Endothelial cell of umbilical vein (primary cell): ENCODE results near the gene MAK.

Experiments
- EZH2 ChIP-seq: IDR thresholded peaks from 2 replicates; pipeline ENCODE4 v1.6.1; 2012; ENCODE audit warnings: borderline replicate concordance, low read depth, mild to moderate bottlenecking, moderate library complexity, low read length, inconsistent platforms; ENCODE audit not compliant: severe bottlenecking
- FOS ChIP-seq: IDR thresholded peaks from 2 replicates; pipeline ENCODE4 v1.6.1; 2011; ENCODE audit warnings: mild to moderate bottlenecking, low read length, moderate library complexity, borderline replicate concordance; ENCODE audit not compliant: insufficient read depth
- GATA2 ChIP-seq: IDR thresholded peaks from 2 replicates; pipeline ENCODE4 v1.7.0; 2011; ENCODE audit warnings: low read depth, mild to moderate bottlenecking, moderate library complexity, mixed read lengths, low read length; ENCODE audit not compliant: insufficient read length, insufficient read depth
- JUN ChIP-seq: IDR thresholded peaks from 2 replicates; pipeline ENCODE4 v1.6.1; 2011; ENCODE audit warnings: borderline replicate concordance, low read depth; ENCODE audit not compliant: insufficient read length, insufficient read depth
- MAX ChIP-seq: IDR thresholded peaks from 2 replicates; pipeline ENCODE4 v1.6.1; 2011; ENCODE audit not compliant: insufficient read depth, insufficient read length
- MYC ChIP-seq: IDR thresholded peaks from one replicate; pipeline ENCODE4 v1.6.1; 2011; ENCODE audit warnings: mild to moderate bottlenecking, low read depth, low read length
- POLR2A ChIP-seq: IDR thresholded peaks from 2 replicates; pipeline ENCODE4 v1.6.1; 2012; ENCODE audit warnings: low read depth, mild to moderate bottlenecking, control low read depth, low read length
- POLR2AphosphoS5 ChIP-seq: IDR thresholded peaks from 2 replicates; pipeline ENCODE4 v1.6.1; 2012; ENCODE audit warnings: low read depth, mild to moderate bottlenecking, control low read depth, low read length, moderate library complexity; ENCODE audit not compliant: insufficient read depth
- TF ChIP-seq, protein P1 (sequence below), 2 donors: IDR thresholded peaks; 1 replicate in 1 of 2; 2 replicates in 1 of 2; pipeline ENCODE4 v1.5.1; 2011; ENCODE audit warnings: low read length in 2 of 2, mild to moderate bottlenecking in 2 of 2, moderate library complexity in 2 of 2, control low read depth in 1 of 2, inconsistent platforms in 1 of 2, low read depth in 1 of 2; ENCODE audit not compliant: insufficient read depth in 1 of 2; ENCODE audit errors: extremely low read depth in 1 of 2

DNA sequence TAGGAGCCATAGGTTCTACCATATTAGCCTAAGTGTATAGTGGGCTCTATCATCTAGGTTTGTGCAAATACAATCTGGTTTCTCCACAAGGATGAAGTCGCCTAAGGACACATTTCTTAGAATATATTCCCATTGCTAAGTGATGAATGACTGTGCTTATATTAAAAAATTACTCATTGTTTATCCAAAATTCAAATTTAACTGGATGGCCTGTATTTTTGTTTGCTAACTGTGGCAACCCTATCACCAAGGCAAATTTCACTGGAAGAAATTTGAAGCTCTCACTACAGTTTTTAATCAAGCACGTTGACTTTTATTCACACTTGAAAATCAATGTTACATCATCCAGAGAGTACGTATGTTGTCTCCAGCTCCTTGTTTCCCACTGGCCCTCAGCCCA lies 29.6 kb upstream of the MAK start:
- TF ChIP-seq, protein P1, sequence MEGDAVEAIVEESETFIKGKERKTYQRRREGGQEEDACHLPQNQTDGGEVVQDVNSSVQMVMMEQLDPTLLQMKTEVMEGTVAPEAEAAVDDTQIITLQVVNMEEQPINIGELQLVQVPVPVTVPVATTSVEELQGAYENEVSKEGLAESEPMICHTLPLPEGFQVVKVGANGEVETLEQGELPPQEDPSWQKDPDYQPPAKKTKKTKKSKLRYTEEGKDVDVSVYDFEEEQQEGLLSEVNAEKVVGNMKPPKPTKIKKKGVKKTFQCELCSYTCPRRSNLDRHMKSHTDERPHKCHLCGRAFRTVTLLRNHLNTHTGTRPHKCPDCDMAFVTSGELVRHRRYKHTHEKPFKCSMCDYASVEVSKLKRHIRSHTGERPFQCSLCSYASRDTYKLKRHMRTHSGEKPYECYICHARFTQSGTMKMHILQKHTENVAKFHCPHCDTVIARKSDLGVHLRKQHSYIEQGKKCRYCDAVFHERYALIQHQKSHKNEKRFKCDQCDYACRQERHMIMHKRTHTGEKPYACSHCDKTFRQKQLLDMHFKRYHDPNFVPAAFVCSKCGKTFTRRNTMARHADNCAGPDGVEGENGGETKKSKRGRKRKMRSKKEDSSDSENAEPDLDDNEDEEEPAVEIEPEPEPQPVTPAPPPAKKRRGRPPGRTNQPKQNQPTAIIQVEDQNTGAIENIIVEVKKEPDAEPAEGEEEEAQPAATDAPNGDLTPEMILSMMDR (IDR thresholded peaks at IDR 0.05; ENCODE audit: extremely low read depth in 1 of 2, insufficient read depth in 1 of 2, low read depth in 1 of 2, low read length in 2 of 2): no peak
- TF ChIP-seq FOS (no peak), MAX (no peak), POLR2A (no peak), EZH2 (no peak), POLR2AphosphoS5 (no peak), MYC (no peak), JUN (no peak), GATA2 (no peak)
